IPS DF 6.9 (cell line): Measurements from ENCODE around the gene ZNF774.

Experiments used
- DNase-seq: peaks from one replicate; pipeline ENCODE4 v3.0.0-alpha.2; 2013; ENCODE audit warnings: low read depth, low spot score
- H3K27ac ChIP-seq: one replicate; pipeline ENCODE4 v1.5.1; 2013; ENCODE audit warnings: low read length, control low read depth
- H3K27me3 ChIP-seq: 2 replicates; pipeline ENCODE4 v1.6.1; 2013; ENCODE audit warnings: mild to moderate bottlenecking, low read length; ENCODE audit not compliant: control insufficient read depth, insufficient read depth
- H3K36me3 ChIP-seq: 2 replicates; pipeline ENCODE4 v1.6.1; 2013; ENCODE audit warnings: low read length; ENCODE audit not compliant: control insufficient read depth, insufficient read depth
- H3K4me1 ChIP-seq: 2 replicates; pipeline ENCODE4 v1.6.1; 2013; ENCODE audit warnings: low read length; ENCODE audit not compliant: control insufficient read depth, insufficient read depth
- H3K4me3 ChIP-seq: 2 replicates; pipeline ENCODE4 v1.5.1; 2013; ENCODE audit warnings: mild to moderate bottlenecking, low read length
- H3K9me3 ChIP-seq: 2 replicates; pipeline ENCODE4 v1.6.1; 2013; ENCODE audit warnings: low read length, inconsistent platforms; ENCODE audit not compliant: control insufficient read depth, insufficient read depth
- WGBS: extraction: QIAGEN DNeasy Blood & Tissue Kit; methylation state at CpG from one replicate; pipeline ENCODE4 v1.1.7; 2013; ENCODE audit warnings: mixed read lengths, missing lambda C conversion rate; ENCODE audit not compliant: insufficient read length, insufficient coverage; 5-methylcytosine and 5-hydroxymethylcytosine counted together

ZNF774 gene

DNA sequence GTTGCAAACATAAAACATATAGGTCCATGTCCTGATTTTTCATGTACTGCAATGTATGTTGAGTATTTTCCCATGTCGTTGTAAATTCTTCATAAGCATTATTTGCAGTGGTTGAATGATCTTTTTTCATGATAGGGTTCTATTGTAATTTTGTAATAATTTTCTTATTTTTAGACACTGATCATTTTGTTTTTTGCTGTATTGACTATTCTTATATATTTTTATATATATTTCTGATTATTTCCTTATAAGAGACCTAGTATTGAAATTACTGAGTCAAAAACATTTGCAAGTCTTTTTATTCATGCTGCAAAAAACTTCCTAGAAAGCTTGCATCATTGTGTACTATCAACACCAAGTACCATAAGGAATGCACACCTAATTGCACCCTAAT lies 31.2 kb upstream of the ZNF774 start:
- no peak for DNase-seq
- H3K4me3 ChIP-seq = no peak overlapping the region
- H3K4me1 ChIP-seq = no peaks in the 10 kb centered on the region
- WGBS = no CpG with 5 or more reads among the region's 1 CpG
- H3K36me3 ChIP-seq = no peaks in the 10 kb centered on the region
- no peaks in the 10 kb centered on the region for H3K9me3 ChIP-seq
- no peak overlapping the region for H3K27ac ChIP-seq
- no peaks in the 10 kb centered on the region for H3K27me3 ChIP-seq

DNA sequence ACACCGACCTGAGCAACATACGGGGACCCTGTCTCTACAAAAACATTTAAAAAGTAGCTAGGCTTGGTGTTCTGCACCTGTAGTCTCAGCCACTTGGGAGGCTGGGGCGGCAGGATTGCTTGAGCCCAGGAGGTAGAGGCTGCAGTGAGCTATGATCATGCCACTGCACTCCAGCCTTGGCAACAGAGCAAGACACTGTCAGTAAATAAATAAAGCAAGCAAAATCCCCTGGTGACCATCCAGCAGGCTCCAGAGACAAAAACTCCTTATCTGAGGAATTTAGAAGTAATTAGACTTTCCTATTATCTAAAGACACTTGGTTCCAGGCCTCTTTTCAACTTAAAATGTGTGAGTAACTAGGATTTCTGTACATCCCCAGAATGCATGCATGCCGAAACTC lies 29.5 kb upstream of the ZNF774 start:
- no peaks in the 10 kb centered on the region for H3K9me3 ChIP-seq
- DNase-seq = no peak
- no CpG with 5 or more reads among the region's 4 CpGs for WGBS

DNA sequence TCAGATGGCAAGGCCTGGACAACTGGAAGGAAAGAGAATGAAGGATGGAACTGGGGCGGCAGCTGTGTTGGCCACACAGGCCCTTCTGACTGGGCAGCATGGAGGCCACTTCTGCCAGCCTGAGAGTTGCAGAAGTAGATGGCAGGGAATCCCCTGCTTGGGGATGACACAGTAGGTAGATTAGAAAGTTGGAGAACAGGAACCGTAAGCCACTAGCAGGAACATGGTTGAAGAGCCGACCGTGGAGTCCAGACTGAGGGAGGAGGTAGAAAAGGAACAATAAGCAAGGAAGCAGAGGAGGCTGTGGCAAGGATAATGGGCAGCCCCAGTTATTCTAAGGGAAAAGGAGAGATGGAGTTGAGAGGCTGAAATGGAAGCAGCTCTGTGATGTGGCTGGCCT lies 26.4 kb upstream of the ZNF774 start:
- no peaks in the 10 kb centered on the region for H3K4me1 ChIP-seq
- no peak for DNase-seq
- H3K27ac ChIP-seq = no peak overlapping the region
- H3K4me3 ChIP-seq = no peak overlapping the region
- H3K27me3 ChIP-seq = no peaks in the 10 kb centered on the region
- no peaks in the 10 kb centered on the region for H3K9me3 ChIP-seq
- WGBS = no CpG with 5 or more reads among the region's 4 CpGs
- H3K36me3 ChIP-seq = no peaks in the 10 kb centered on the region

More for the DNA sequence above, 29.5 kb upstream of the ZNF774 start:
- Histone ChIP-seq H3K4me1 (no peaks in the 10 kb centered on the region), H3K36me3 (no peaks in the 10 kb centered on the region), H3K27ac (no peak overlapping the region), H3K27me3 (no peaks in the 10 kb centered on the region), H3K4me3 (no peak overlapping the region)

DNA sequence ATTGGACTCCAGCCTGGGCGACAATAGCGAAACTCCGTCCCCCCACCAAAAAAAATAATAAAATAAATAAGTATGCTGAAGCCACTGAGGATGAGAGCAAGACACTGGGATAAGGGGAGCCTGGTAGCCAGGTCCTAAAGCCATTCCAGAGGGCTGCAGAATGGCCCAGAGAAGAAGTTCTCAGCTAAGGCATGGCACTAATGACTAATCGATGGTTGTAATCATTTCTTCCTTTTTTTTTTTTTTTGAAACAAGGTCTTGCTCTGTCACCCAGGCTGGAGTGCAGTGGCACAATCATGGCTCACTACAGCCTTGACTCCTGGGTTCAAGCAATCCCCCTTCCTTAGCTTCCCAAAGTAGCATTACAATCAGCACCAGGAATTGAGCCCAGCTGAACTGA lies 25.6 kb upstream of the ZNF774 start:
- WGBS = no CpG with 5 or more reads among the region's 4 CpGs

DNA sequence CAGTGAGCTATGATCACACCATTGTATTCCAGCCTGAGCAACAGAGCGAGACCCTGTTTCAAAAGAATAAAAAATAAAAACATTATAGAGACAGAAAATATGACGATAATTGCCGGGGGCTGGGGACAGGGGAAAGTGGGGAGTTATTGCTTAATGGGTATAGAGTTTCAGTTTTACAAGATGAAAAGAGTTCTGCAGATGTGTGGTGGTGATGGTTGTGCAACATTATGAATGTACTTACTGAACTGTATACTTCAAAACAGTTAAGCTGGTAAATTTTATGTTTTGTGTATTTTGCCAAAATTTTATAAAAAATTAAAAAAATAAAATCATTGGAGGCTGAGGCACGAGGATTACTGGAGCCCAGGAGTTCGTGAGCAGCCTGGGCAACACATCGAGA lies 24.8 kb upstream of the ZNF774 start:
- no peaks in the 10 kb centered on the region for H3K27me3 ChIP-seq
- H3K9me3 ChIP-seq = no peaks in the 10 kb centered on the region
- H3K4me1 ChIP-seq = no peaks in the 10 kb centered on the region
- no peak overlapping the region for H3K27ac ChIP-seq
- no peaks in the 10 kb centered on the region for H3K36me3 ChIP-seq
- DNase-seq = no peak
- WGBS = no CpG with 5 or more reads among the region's 6 CpGs
- H3K4me3 ChIP-seq = no peak overlapping the region

More for the DNA sequence above, 25.6 kb upstream of the ZNF774 start:
- no peaks in the 10 kb centered on the region for H3K27me3 ChIP-seq
- H3K9me3 ChIP-seq = no peaks in the 10 kb centered on the region
- no peaks in the 10 kb centered on the region for H3K4me1 ChIP-seq
- no peaks in the 10 kb centered on the region for H3K36me3 ChIP-seq
- no peak for DNase-seq
- no peak overlapping the region for H3K4me3 ChIP-seq
- no peak overlapping the region for H3K27ac ChIP-seq

DNA sequence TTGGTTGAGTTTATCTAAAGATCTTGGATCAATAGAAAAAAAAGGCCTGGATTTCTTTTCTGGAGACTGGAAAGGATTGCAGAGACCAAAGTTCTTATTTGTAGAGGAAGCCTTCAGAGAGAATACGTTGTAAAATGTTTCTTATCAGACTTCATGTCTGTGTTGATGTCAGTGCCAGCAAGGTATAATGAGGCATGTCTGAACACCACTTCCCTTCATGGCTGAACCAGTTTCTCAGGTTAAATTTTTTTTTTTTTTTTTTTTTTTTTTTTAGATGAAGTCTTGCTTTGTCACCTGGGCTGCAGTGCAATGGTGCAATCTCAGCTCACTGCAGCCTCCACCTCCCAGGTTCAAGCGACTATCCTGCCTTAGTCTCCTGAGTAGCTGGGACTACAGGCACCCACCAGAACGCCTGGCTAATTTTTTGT lies 17.8 kb upstream of the ZNF774 start:
- Histone ChIP-seq H3K9me3 (no peaks in the 10 kb centered on the region), H3K27ac (no peak overlapping the region), H3K4me1 (no peaks in the 10 kb centered on the region), H3K27me3 (no peaks in the 10 kb centered on the region), H3K36me3 (no peaks in the 10 kb centered on the region), H3K4me3 (no peak overlapping the region)
- WGBS = no CpG with 5 or more reads among the region's 3 CpGs
- DNase-seq = no peak

DNA sequence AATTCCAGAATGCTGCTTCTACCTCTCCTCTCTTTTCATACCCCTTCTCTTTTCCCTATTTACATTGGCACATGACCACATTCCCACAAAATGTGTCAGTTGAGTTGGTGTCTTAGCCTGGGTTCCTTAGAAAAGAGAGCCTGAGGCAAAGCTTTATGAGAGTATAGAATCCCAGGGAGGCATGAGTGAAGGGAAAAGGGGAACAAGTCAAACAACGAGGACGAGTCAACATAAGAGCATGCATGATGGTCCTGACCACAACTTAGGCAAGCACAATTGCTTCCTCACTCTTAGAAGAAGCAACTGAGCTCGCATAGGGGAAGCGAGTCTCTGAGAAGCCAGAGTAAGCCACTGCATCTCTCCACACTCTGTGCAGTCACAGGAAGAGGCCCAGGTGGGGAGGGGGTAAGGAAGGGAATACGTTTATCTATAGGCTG lies 15.4 kb upstream of the ZNF774 start:
- Histone ChIP-seq H3K4me1 (peaks cover 2% of the 10 kb centered on the region; the same call in 1 of the 2 replicates), H3K27ac (no peak overlapping the region), H3K4me3 (no peak overlapping the region), H3K9me3 (no peaks in the 10 kb centered on the region), H3K36me3 (no peaks in the 10 kb centered on the region), H3K27me3 (no peaks in the 10 kb centered on the region)
- DNase-seq = no peak
- WGBS = no CpG with 5 or more reads among the region's 5 CpGs

DNA sequence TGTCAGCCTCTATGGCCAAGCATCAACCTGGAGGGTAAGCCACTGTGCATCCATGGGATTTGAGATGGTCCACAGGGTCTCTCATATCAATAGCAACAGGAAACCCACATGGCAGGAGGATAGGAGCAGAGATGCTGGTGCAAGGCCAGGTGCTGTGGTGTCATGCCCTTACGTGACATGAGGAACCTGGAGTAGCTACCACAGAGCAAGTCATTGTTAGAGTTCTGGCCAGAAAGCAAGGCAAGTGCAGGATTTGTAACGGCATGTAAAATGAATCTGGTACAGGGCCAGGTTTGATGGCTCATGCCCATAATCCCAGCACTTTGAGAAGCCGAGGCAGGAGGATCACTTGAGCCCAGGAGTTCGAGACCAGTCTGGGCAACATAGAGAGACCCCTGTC lies 14.8 kb upstream of the ZNF774 start:
- no CpG with 5 or more reads among the region's 4 CpGs for WGBS
- Histone ChIP-seq H3K9me3 (no peaks in the 10 kb centered on the region), H3K27me3 (no peaks in the 10 kb centered on the region), H3K4me3 (no peak overlapping the region), H3K36me3 (no peaks in the 10 kb centered on the region), H3K27ac (no peak overlapping the region), H3K4me1 (peaks cover 2% of the 10 kb centered on the region; the same call in 1 of the 2 replicates)
- no peak for DNase-seq

DNA sequence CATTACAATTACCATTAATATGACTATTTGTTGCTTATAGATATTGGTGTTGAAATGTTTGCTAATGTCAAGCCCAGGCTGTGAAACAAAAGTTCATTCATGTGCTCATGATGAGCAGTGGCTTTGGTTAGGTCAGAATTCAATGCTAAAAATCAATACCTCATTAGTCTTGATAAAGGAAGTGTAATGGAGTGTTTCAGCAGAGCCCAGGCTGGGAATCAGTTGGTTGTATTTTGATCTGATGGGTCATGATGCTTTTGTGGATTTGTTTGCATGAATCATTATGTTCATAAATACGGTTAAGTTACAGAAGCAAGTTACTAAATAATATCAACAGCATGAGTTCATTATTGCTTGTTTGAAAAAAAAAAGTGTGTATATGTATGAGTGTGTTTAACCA lies 13.6 kb upstream of the ZNF774 start:
- Histone ChIP-seq H3K27ac (no peak overlapping the region), H3K4me1 (peaks cover 2% of the 10 kb centered on the region; the same call in 1 of the 2 replicates), H3K36me3 (no peaks in the 10 kb centered on the region), H3K27me3 (no peaks in the 10 kb centered on the region), H3K4me3 (no peak overlapping the region), H3K9me3 (no peaks in the 10 kb centered on the region)
- no peak for DNase-seq
- no CpG with 5 or more reads among the region's 1 CpG for WGBS

DNA sequence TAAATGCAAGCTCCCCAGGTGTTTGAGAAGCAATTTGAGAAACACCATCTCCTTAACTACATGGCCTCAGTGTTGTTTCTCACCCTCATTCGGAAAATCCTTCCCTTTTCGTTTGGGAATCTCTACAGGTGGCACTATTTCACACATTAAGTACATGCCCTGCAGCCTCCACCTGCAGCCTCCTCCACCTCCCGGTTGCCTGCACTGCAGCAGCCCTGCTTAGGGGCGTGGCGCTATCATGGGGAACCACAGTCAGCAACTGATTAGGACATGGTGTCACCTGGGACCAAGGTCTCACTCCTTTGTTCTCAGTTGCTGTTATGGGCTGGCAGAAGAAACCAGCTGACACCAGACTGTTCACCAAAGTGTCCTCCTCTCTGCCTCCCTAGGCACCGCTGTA lies 11.7 kb upstream of the ZNF774 start:
- Histone ChIP-seq H3K4me1 (peaks cover 2% of the 10 kb centered on the region; the same call in 1 of the 2 replicates), H3K36me3 (no peaks in the 10 kb centered on the region), H3K27ac (no peak overlapping the region), H3K9me3 (no peaks in the 10 kb centered on the region), H3K27me3 (no peaks in the 10 kb centered on the region), H3K4me3 (no peak overlapping the region)
- no peak for DNase-seq
- no CpG with 5 or more reads among the region's 6 CpGs for WGBS

DNA sequence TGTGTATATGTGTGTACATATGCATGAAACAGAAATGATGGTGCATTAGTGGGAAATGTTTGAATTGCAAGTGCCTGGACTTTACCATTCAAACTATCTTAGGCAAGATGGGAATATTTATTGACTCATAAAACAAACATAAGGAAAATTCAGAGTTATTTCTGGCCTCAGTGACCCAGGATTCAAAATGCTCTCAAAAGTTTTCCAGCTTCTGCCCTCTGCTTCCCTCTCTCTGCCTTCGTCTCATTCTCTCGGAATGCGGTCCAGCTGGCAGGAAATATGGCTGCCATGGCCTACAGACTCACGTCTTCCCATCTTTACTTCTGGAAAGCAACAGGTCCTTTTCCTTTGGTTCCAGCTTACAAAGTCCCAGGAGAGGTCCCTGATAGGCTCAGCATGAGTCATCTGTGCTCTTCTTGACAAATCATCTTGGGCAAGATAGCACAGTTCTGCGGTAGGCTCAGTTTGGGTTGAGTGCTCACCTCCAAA lies 8.7 kb upstream of the ZNF774 start:
- H3K4me1 ChIP-seq = peaks cover 2% of the 10 kb centered on the region; the same call in 1 of the 2 replicates
- WGBS = no CpG with 5 or more reads among the region's 5 CpGs
- no peak overlapping the region for H3K4me3 ChIP-seq
- H3K27ac ChIP-seq = no peak overlapping the region
- no peaks in the 10 kb centered on the region for H3K36me3 ChIP-seq
- H3K9me3 ChIP-seq = no peaks in the 10 kb centered on the region
- no peaks in the 10 kb centered on the region for H3K27me3 ChIP-seq
- no peak for DNase-seq
